Ovary (tissue), 9 donors: ENCODE measurements around the gene TSPEAR. TPM values are rescaled to one million over a fixed set of nuclear protein-coding genes. Genes with fewer than 3 reads are reported as not detected.
A peak's percentile ranks its signal among the peaks of the same experiment; 100 is the strongest.

Source experiments
- DNase-seq, 5 donors: peaks; one replicate each; pipeline ENCODE4 v3.0.0-alpha.2; 2019 to 2020
- H3K27ac ChIP-seq, 2 donors: fragments of 200-600 bp; one replicate each; pipeline versions ENCODE4 v1.5.1 to v1.8.0; 2019 to 2022
- H3K27me3 ChIP-seq: fragments of 200-600 bp; one replicate; pipeline ENCODE4 v1.8.0; 2022
- H3K36me3 ChIP-seq: fragments of 200-600 bp; sonication (generic); one replicate; pipeline ENCODE4 v1.5.1; 2019
- H3K4me1 ChIP-seq: one replicate; pipeline ENCODE4 v1.8.1; 2013; ENCODE audit warnings: mild to moderate bottlenecking, moderate library complexity; ENCODE audit not compliant: insufficient read depth
- H3K4me3 ChIP-seq: fragments of 200-600 bp; sonication (generic); one replicate; pipeline ENCODE4 v1.5.1; 2017
- H3K9me3 ChIP-seq, 2 donors: fragments of 200-600 bp in 1 of 2; sonication (generic) in 1 of 2; one replicate each; pipeline versions ENCODE4 v1.5.1 to v1.8.1; 2013 to 2019; ENCODE audit warnings: mild to moderate bottlenecking in 1 of 2, moderate library complexity in 1 of 2
- EP300 ChIP-seq: sonication (generic); formaldehyde crosslinking; IDR thresholded peaks from one replicate; pipeline ENCODE4 v1.6.1; 2017; ENCODE audit warnings: antibody characterized with exemption
- POLR2A ChIP-seq: fragments of 450-650 bp; IDR thresholded peaks from one replicate; pipeline ENCODE4 v1.6.1; 2017; ENCODE audit warnings: antibody characterized with exemption, mild to moderate bottlenecking, moderate library complexity
- WGBS, 3 donors: extraction: QIAGEN DNeasy Blood & Tissue Kit in 1 of 3; methylation state at CpG; one replicate each; pipeline versions ENCODE4 v1.1.5 to v1.1.7; 2013 to 2017; 5-methylcytosine and 5-hydroxymethylcytosine counted together
- intact Hi-C, 4 donors: fragments of 100-400 bp; cut with DNase I; formaldehyde crosslinking; loops; one replicate each; pipeline versions ENCODE4 v1.11.0 to v1.15.1; 2022 to 2023
- polyA plus RNA-seq, 2 donors: library from polyadenylated mRNA; stranded (reverse); fragments of 200-250 nt in 1 of 2; fragments of 350-450 nt in 1 of 2; fragmentation: Illumina TruSeq in 1 of 2; extraction: RNeasy Lipid Tissue Mini Kit (QIAGEN cat#74804) in 1 of 2; gene quantifications; one replicate each; pipeline ENCODE4 v1.2.3, GENCODE V29; 2013 to 2014
- total RNA-seq, 7 donors: library from RNA; depleted of rRNA in 2 of 7; stranded (reverse); fragments of >200 nt in 2 of 7; fragmentation: NEBNext Ultra II Directional in 3 of 7; extraction: Animal tissue kit (Norgen Biotek cat#: 25700) in 3 of 7; gene quantifications; one replicate each; pipeline versions ENCODE4 v1.1.0 to v1.2.4, GENCODE V29; 2016 to 2023
- TF ChIP-seq, protein P1 (sequence below), 3 donors: fragments of 450-650 bp in 2 of 3; fragments of 200-600 bp in 1 of 3; IDR thresholded peaks; one replicate each; pipeline versions ENCODE4 v1.5.1 to v1.8.0; 2016 to 2022; ENCODE audit warnings: antibody characterized with exemption in 3 of 3, mild to moderate bottlenecking in 1 of 3
- donor health status: DM: no; HTN: no; CAD: no; lungs with moderate emphysema.
- donor health status: DM: no; HTN: no; CAD: no.
- donor health status: Bipolar disorder and iron deficiency.
- donor health status: DM: yes; HTN: yes; CAD: no.
- donor health status: DM: no; HTN: no; CAD: no.
- donor health status: DM: yes; HTN: yes; CAD: no.

TSPEAR gene
- total and polyA plus RNA-seq, 9 donors = 0.07 to 0.27 (median 0.11) TPM; not detected in 4

- intact Hi-C loops = loop anchor here in 1 of 4 donors (10.0 kb wide), 1 partner anchor 203 kb away; no protein-coding TSS in a partner anchor
- Histone ChIP-seq H3K9me3 (no peaks in the 10 kb centered on the region), H3K27ac (no peak overlapping the region), H3K36me3 (no peaks in the 10 kb centered on the region), H3K4me1 (no peaks in the 10 kb centered on the region), H3K4me3 (no peak overlapping the region), H3K27me3 (no peaks in the 10 kb centered on the region)
- DNase-seq = peak in 1 of 5 donors; percentile 15
- 81 to 87% (median 87%) methylated on average over 19 to 22 of the region's 22 CpGs for WGBS, 3 donors
- TF ChIP-seq POLR2A (no peak), EP300 (no peak)
- TF ChIP-seq, protein P1, sequence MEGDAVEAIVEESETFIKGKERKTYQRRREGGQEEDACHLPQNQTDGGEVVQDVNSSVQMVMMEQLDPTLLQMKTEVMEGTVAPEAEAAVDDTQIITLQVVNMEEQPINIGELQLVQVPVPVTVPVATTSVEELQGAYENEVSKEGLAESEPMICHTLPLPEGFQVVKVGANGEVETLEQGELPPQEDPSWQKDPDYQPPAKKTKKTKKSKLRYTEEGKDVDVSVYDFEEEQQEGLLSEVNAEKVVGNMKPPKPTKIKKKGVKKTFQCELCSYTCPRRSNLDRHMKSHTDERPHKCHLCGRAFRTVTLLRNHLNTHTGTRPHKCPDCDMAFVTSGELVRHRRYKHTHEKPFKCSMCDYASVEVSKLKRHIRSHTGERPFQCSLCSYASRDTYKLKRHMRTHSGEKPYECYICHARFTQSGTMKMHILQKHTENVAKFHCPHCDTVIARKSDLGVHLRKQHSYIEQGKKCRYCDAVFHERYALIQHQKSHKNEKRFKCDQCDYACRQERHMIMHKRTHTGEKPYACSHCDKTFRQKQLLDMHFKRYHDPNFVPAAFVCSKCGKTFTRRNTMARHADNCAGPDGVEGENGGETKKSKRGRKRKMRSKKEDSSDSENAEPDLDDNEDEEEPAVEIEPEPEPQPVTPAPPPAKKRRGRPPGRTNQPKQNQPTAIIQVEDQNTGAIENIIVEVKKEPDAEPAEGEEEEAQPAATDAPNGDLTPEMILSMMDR (IDR thresholded peaks at IDR 0.05) = no peak
These were observed 190.0 kb downstream of the TSPEAR start for GRCh38 chr21:44521301-44521927.

DNA sequence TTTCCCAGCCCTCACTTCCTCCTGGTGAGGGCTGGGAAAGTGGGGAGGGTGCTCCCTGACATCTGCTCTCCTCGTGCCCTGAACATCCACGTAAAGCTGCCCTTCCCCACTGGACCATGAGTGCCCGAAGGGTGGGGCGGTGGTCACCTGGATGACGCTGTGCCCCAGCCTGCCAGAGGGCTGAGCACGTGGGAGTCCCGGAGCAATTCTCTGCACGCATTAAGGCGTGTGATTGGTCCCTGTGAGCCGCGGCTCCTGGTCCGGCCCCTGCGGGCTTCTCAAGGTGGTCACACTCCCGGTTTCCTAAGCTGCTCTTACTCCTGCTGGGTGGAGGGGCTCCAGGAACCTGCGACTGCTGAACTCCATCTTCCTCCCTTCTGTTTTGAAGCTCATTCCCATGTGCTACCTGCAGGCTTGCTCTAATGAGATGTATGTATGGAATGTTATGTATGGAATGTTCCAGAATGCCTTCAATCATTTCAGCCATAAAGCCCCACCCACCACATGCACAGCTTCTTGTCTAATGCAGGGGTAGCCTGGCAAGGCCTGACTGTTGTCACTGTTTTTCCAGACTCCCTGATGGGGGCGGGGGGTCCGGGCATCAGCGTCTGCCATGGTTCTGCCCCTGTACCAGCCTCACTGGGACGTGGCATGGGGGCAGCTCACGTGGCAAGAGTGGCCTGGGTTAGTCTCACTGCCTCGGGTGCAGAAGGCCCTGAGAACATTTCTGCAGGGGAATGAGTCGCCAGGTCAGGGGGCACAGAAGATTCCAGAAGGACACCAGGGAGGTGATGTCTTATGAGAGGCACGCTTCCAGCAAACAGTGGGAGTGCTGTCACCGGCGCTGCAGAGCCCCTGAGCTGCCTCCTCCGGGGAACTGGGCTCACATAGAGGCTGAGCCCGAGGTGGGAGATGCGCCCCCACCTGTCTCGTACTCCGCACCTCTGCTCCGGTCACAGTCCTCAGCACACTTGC is 190.8 kb downstream of the TSPEAR start:
- peak in 1 of 5 donors; percentile 19 for DNase-seq
- Histone ChIP-seq H3K4me1 (no peaks in the 10 kb centered on the region), H3K4me3 (no peak overlapping the region), H3K9me3 (no peaks in the 10 kb centered on the region), H3K27ac (no peak overlapping the region), H3K36me3 (no peaks in the 10 kb centered on the region), H3K27me3 (no peaks in the 10 kb centered on the region)
- intact Hi-C loops = loop anchor here in 1 of 4 donors (10.0 kb wide), 1 partner anchor 204 kb away; no protein-coding TSS in a partner anchor
- TF ChIP-seq POLR2A (no peak), EP300 (no peak)
- TF ChIP-seq, protein P1 (IDR thresholded peaks at IDR 0.05) = no peak
- WGBS, 3 donors = 79 to 80% (median 79%) methylated on average over 31 of the region's 31 CpGs

DNA sequence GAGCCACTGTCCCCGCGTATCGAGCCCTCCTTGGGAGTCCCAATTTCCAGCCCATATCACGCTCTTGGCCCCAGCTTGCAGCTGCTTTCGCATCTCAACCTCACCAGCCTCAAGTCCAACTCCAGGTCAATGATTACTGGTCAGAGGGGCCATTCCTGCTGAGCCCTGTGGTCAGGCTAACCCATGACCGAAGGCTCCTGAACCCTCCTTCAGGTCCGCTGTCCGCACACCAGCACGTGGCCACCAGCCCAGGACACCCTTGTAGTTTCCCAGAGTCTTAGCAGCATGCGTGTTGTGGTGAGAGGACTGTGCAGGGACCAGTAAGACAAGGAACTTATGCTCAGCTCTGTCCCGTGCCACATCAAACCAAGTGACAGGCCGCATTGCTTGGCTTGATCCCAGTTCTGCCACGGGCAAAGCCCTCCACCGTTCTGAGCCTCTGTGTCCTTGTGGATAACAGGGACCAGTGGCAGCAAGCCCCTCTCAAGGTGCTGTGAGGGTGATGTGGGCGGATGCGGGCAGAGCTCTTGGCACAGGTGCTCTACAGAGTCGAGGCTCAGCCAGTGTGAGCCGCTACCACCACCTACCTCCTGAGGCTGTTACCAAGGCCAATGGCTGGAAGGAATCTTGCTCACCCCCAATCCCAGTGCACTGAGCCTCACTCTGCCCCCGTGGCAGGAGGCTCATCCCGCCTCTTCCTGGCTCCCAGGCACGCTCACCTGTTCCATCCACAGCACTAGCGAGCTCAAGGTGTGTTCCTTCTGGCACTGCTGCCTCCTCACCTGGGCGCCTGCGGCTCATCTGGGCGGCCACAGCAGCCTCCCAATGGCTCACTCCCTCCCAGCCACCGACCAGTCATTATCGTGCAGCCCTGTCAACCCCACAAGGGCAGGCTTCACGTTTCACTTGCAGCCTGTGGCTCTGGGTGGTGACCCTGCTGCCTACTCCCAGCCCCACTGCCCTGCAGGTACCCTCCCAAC is 191.7 kb downstream of the TSPEAR start:
- 88 to 90% (median 89%) methylated on average over 28 of the region's 28 CpGs for WGBS, 3 donors
- Histone ChIP-seq H3K27me3 (no peaks in the 10 kb centered on the region), H3K9me3 (no peaks in the 10 kb centered on the region), H3K36me3 (no peaks in the 10 kb centered on the region), H3K4me3 (no peak overlapping the region), H3K27ac (no peak overlapping the region), H3K4me1 (no peaks in the 10 kb centered on the region)
- intact Hi-C loops = loop anchor here in 2 of 4 donors (10.0 kb wide), 2 partner anchors 205 to 275 kb away; no protein-coding TSS in a partner anchor
- TF ChIP-seq EP300 (no peak), POLR2A (no peak)
- TF ChIP-seq, protein P1 (IDR thresholded peaks at IDR 0.05) = no peak
- DNase-seq = peak in 1 of 5 donors; percentile 15
